HepG2 (cell line): ENCODE results near the gene YWHAE. TPM values are rescaled to one million over a fixed set of nuclear protein-coding genes. Genes with fewer than 3 reads are reported as not detected.

Experiments used
- ATAC-seq: fragments of 200-7000 bp; cut with Tn5 transposase; 3 replicates; pipeline ENCODE4 v1.9.1; 2020; ENCODE audit warnings: mild to moderate bottlenecking, moderate library complexity
- BruUV-seq: library from RNA; stranded (reverse); fragments of 400-500 nt; replicated peaks from 2 replicates; lab custom pipeline; 2021; lab: Mats Ljungman, UMichigan
- CTCF ChIA-PET: fragments of 300-600 bp; formaldehyde crosslinking; extraction: SDS; loops from one replicate; lab custom pipeline; 2021; ENCODE audit warnings: low total read pairs, inconsistent platforms, low intra/inter-chr PET ratio; lab: Yijun Ruan, JAX
- POLR2A ChIA-PET: fragments of 350-600 bp; sonication (Branson Sonifier 250); formaldehyde crosslinking; loops from one replicate; lab custom pipeline; 2020; ENCODE audit warnings: antibody characterized with exemption, inconsistent platforms; lab: Yijun Ruan, JAX
- DNase-seq: peaks from one replicate; pipeline ENCODE4 v3.0.0-alpha.2; 2015; ENCODE audit warnings: low spot score
- FAIRE-seq: peaks from 3 replicates; lab custom pipeline; 2011; peaks lifted over from hg19 to GRCh38; lab: Jason Lieb, UNC
- H2AFZ ChIP-seq: one replicate; pipeline ENCODE4 v1.6.1; 2011; ENCODE audit warnings: low read length, inconsistent platforms
- H3K27ac ChIP-seq: fragments of 300-600 bp; 3 replicates; pipeline ENCODE4 v1.8.0; 2011; ENCODE audit warnings: mixed run types, mild to moderate bottlenecking, mixed read lengths, low read length, inconsistent platforms; ENCODE audit not compliant: insufficient read depth; ENCODE audit errors: extremely low read length
- H3K27me3 ChIP-seq, 2 experiments: fragments of 200-600 bp in 1 of 2; 2 replicates in 1 of 2; 3 replicates in 1 of 2; pipeline versions ENCODE4 v1.6.0 to v1.8.0; 2011; ENCODE audit warnings: low read length in 2 of 2, mild to moderate bottlenecking in 2 of 2, moderate library complexity in 2 of 2, inconsistent platforms in 1 of 2; ENCODE audit not compliant: insufficient read depth in 2 of 2, control insufficient read depth in 1 of 2
- H3K36me3 ChIP-seq, 2 experiments: fragments of 200-600 bp in 1 of 2; replicated peaks in 1 of 2; 2 replicates in 1 of 2; 3 replicates in 1 of 2; pipeline versions ENCODE4 v1.5.1 to v1.8.0; 2011; ENCODE audit warnings: low read length in 2 of 2, inconsistent platforms in 1 of 2; ENCODE audit not compliant: insufficient read depth in 2 of 2, control insufficient read depth in 1 of 2
- H3K4me1 ChIP-seq: 2 replicates; pipeline ENCODE4 v1.5.1; 2012; ENCODE audit warnings: low read length, inconsistent platforms; ENCODE audit not compliant: insufficient read depth
- H3K4me2 ChIP-seq: 2 replicates; pipeline ENCODE4 v1.6.0; 2011; ENCODE audit warnings: low read depth, low read length, inconsistent platforms
- H3K4me3 ChIP-seq, 3 experiments: fragments of 200-600 bp in 1 of 3; sonication (generic), shearing (Covaris generic) in 1 of 3; replicated peaks in 1 of 3; 2 replicates each; pipeline ENCODE4 v1.5.1; 2011 to 2016; ENCODE audit warnings: low read length in 3 of 3, inconsistent platforms in 2 of 3, low read depth in 2 of 3, mild to moderate bottlenecking in 2 of 3, control low read depth in 1 of 3, mixed read lengths in 1 of 3; ENCODE audit not compliant: insufficient read depth in 1 of 3
- H3K79me2 ChIP-seq: one replicate; pipeline ENCODE4 v1.6.1; 2011; ENCODE audit warnings: low read length, inconsistent platforms; ENCODE audit not compliant: insufficient read depth
- H3K9ac ChIP-seq: 2 replicates; pipeline ENCODE4 v1.6.0; 2011; ENCODE audit warnings: mild to moderate bottlenecking, low read depth, low read length, inconsistent platforms; ENCODE audit not compliant: insufficient read depth
- H3K9me3 ChIP-seq: 2 replicates; pipeline ENCODE4 v1.5.1; 2012; ENCODE audit warnings: mild to moderate bottlenecking, low read length
- H4K20me1 ChIP-seq: 2 replicates; pipeline ENCODE4 v1.6.0; 2011; ENCODE audit warnings: inconsistent platforms, mild to moderate bottlenecking, low read length, moderate library complexity; ENCODE audit not compliant: insufficient read depth
- CHD2 ChIP-seq: IDR thresholded peaks from 2 replicates; pipeline ENCODE4 v1.6.1; 2011; ENCODE audit warnings: low read depth, low read length, improper control_type of control experiment
- CREB1 ChIP-seq, 2 experiments: fragments of 450-650 bp in 1 of 2; IDR thresholded peaks; 2 replicates each; pipeline ENCODE4 v1.6.1; 2016 to 2017; ENCODE audit warnings: control low read depth in 1 of 2, mild to moderate bottlenecking in 1 of 2, missing compliant biosample characterization in 1 of 2, missing genetic modification characterization in 1 of 2
- EED ChIP-seq: sonication (generic); formaldehyde crosslinking; IDR thresholded peaks from 2 replicates; pipeline ENCODE4 v1.5.0; 2020; ENCODE audit warnings: mild to moderate bottlenecking, missing genetic modification reagents
- KAT8 ChIP-seq: IDR thresholded peaks from 2 replicates; pipeline ENCODE4 v1.6.1; 2016; ENCODE audit warnings: missing genetic modification reagents, missing compliant biosample characterization
- REL ChIP-seq: sonication (generic); formaldehyde crosslinking; conservative IDR thresholded peaks from 2 replicates; pipeline ENCODE4 v1.8.0; 2022; ENCODE audit warnings: mild to moderate bottlenecking, missing genetic modification reagents, moderate library complexity
- SMAD1 ChIP-seq: sonication (generic); formaldehyde crosslinking; IDR thresholded peaks from 2 replicates; pipeline ENCODE4 v1.4.0; 2020; ENCODE audit warnings: missing genetic modification reagents, low read depth, mild to moderate bottlenecking, borderline replicate concordance
- SOX5 ChIP-seq: IDR thresholded peaks from 2 replicates; pipeline ENCODE4 v1.6.1; 2016; ENCODE audit warnings: borderline replicate concordance
- TBP ChIP-seq: sonication (generic); formaldehyde crosslinking; IDR thresholded peaks from 2 replicates; pipeline ENCODE4 v1.5.0; 2020; ENCODE audit warnings: missing genetic modification reagents
- ZNF121 ChIP-seq: sonication (generic); formaldehyde crosslinking; IDR thresholded peaks from 2 replicates; pipeline ENCODE4 v1.5.0; 2020; ENCODE audit warnings: mild to moderate bottlenecking, missing genetic modification reagents
- ZNF256 ChIP-seq: sonication (generic); formaldehyde crosslinking; conservative IDR thresholded peaks from 2 replicates; pipeline ENCODE4 v1.4.0; 2020; ENCODE audit warnings: missing genetic modification reagents
- ZNF282 ChIP-seq: fragments of 450-650 bp; IDR thresholded peaks from 2 replicates; pipeline ENCODE4 v1.6.1; 2018; ENCODE audit not compliant: partially characterized antibody
- ZNF609 ChIP-seq: sonication (generic); formaldehyde crosslinking; IDR thresholded peaks from 2 replicates; pipeline ENCODE4 v1.4.0; 2020; ENCODE audit warnings: mild to moderate bottlenecking, missing genetic modification reagents, borderline replicate concordance
- ZNF770 ChIP-seq: sonication (generic); formaldehyde crosslinking; IDR thresholded peaks from 2 replicates; pipeline ENCODE4 v1.5.0; 2020; ENCODE audit warnings: mild to moderate bottlenecking, missing genetic modification reagents
- WGBS: methylation state at CpG from one replicate; pipeline ENCODE4 v1.1.6; 2017; ENCODE audit warnings: low lambda C conversion rate; 5-methylcytosine and 5-hydroxymethylcytosine counted together
- in situ Hi-C: cut with HindIII; loops from 2 replicates; pipeline ENCODE4 v1.10.0; 2017; ENCODE audit warnings: low pct_unique_long_range_greater_than_20kb; ENCODE audit not compliant: extremely low pct_ligation_motif_present
- intact Hi-C: fragments of 100-400 bp; cut with micrococcal nuclease; formaldehyde crosslinking; loops from one replicate; pipeline ENCODE4 v1.10.0; 2022; ENCODE audit not compliant: unreplicated experiment
- polyA plus RNA-seq, 8 experiments: library from polyadenylated mRNA; depleted of rRNA in 3 of 8; stranded (reverse) in 7 of 8; unstranded in 1 of 8; fragments of >200 nt; fragmentation: Illumina TruSeq in 4 of 8; extraction: Trizol in 4 of 8; gene quantifications; 2 replicates each; pipeline versions ENCODE4 v1.2.1 to v1.2.3, GENCODE V29; 2011 to 2016; ENCODE audit warnings: low read depth in 4 of 8, missing spikeins in 1 of 8, mixed read lengths in 1 of 8; ENCODE audit not compliant: insufficient read depth in 1 of 8
- total RNA-seq, 5 experiments: library from RNA; depleted of rRNA; stranded (reverse); fragments of >200 nt; fragmentation: Illumina TruSeq; extraction: Trizol; gene quantifications; 2 replicates each; pipeline ENCODE4 v1.2.3, GENCODE V29; 2016; ENCODE audit warnings: low read depth in 1 of 5

Gene YWHAE
- total and polyA plus RNA-seq, 2 of the 13 experiments (the other 11 are each of a cell fraction or from before 2014, with no cell fraction given) = 256 to 335 TPM

- TF ChIP-seq CHD2 (no peak), SOX5 (CRISPR knock-in tag) (no peak), EED (CRISPR knock-in tag) (no peak), KAT8 (no peak)
- TF ChIP-seq, all 625 proteins: peak for 0
These were observed 24.4 kb downstream of the YWHAE start (continued) for GRCh38 chr17:1375615-1376014.

GRCh38 chr17:1374431-1375177, 25.4 kb downstream of the YWHAE start:
- in situ Hi-C loops = no loop called here
- Histone ChIP-seq H3K4me1 (peaks cover 19% of the 10 kb centered on the region), H3K27ac (no peak overlapping the region), H3K27me3 (no peaks in the 10 kb centered on the region), H3K9me3 (no peaks in the 10 kb centered on the region), H3K79me2 (peaks cover 97% of the 10 kb centered on the region), H4K20me1 (peaks cover 98% of the 10 kb centered on the region), H3K9ac (no peak overlapping the region), H3K36me3 (peaks cover 15 to 58% of the 10 kb centered on the region in 2 experiments), H3K4me2 (no peak overlapping the region), H3K4me3 (no peak overlapping the region), H2AFZ (no peak overlapping the region)
- DNase-seq = no peak
- no peak for ATAC-seq
- CTCF ChIA-PET = no interaction called here
- TF ChIP-seq TBP (CRISPR knock-in tag) = no peak
- TF ChIP-seq ZNF256 (CRISPR knock-in tag) = no peak
- no peak for TF ChIP-seq SMAD1 (CRISPR knock-in tag)
- no peak for TF ChIP-seq CREB1 (IDR thresholded peaks at IDR 0.05)
- no peak for TF ChIP-seq CREB1 (CRISPR knock-in tag; IDR thresholded peaks at IDR 0.05)
- TF ChIP-seq ZNF121 (CRISPR knock-in tag) = peak; percentile 73
- TF ChIP-seq ZNF282 = no peak
- no peak for TF ChIP-seq REL
- no peak for TF ChIP-seq ZNF609 (CRISPR knock-in tag)
- TF ChIP-seq ZNF770 = peak; percentile 46; the same call in 1 of the 2 replicates
- intact Hi-C loops = no loop called here
- WGBS = 91% methylated on average over 10 of the region's 10 CpGs
- no TSS peak for BruUV-seq
- POLR2A ChIA-PET = no interaction called here
- FAIRE-seq = no peak
